H1 (cell line): Measurements from ENCODE around the gene PAIP2. TPM values are rescaled to one million over a fixed set of nuclear protein-coding genes. Genes with fewer than 3 reads are reported as not detected.

Experiments
- BACH1 ChIP-seq: IDR thresholded peaks from 2 replicates; pipeline ENCODE4 v1.6.1; 2012; ENCODE audit warnings: low read length, improper control_type of control experiment
- CHD7 ChIP-seq: fragments of 300-600 bp; sonication (generic); IDR thresholded peaks from 2 replicates; pipeline ENCODE4 v1.7.1; 2012; ENCODE audit warnings: low read length, moderate library complexity, mild to moderate bottlenecking, inconsistent platforms; ENCODE audit not compliant: insufficient replicate concordance
- CTBP2 ChIP-seq: IDR thresholded peaks from 2 replicates; pipeline ENCODE4 v1.7.0; 2011; ENCODE audit warnings: borderline replicate concordance, mild to moderate bottlenecking, moderate library complexity, mixed read lengths, low read length; ENCODE audit not compliant: insufficient read depth, insufficient read length
- FOSL1 ChIP-seq: IDR thresholded peaks from 2 replicates; pipeline ENCODE4 v1.6.1; 2011; ENCODE audit warnings: mild to moderate bottlenecking, low read depth, low read length, moderate library complexity; ENCODE audit not compliant: insufficient read depth
- GTF2F1 ChIP-seq: IDR thresholded peaks from 2 replicates; pipeline ENCODE4 v1.6.1; 2012; ENCODE audit warnings: low read depth, low read length, improper control_type of control experiment, borderline replicate concordance
- POLR2A ChIP-seq, 2 experiments: IDR thresholded peaks; 1 replicate in 1 of 2; 2 replicates in 1 of 2; pipeline ENCODE4 v1.6.1; 2011; ENCODE audit warnings: low read depth in 2 of 2, low read length in 2 of 2, mild to moderate bottlenecking in 2 of 2; ENCODE audit errors: control extremely low read depth in 1 of 2
- RNF2 ChIP-seq: fragments of 200-900, 300-1000 bp; sonication (generic); IDR thresholded peaks from 2 replicates; pipeline ENCODE4 v1.7.1; 2016; ENCODE audit warnings: borderline replicate concordance, low read depth, mild to moderate bottlenecking, antibody characterized with exemption, low read length; ENCODE audit not compliant: poor library complexity, severe bottlenecking; ENCODE audit errors: missing control alignments
- TAF1 ChIP-seq: IDR thresholded peaks from 2 replicates; pipeline ENCODE4 v1.6.1; 2011; ENCODE audit warnings: mild to moderate bottlenecking, low read depth, low read length
- USF2 ChIP-seq: IDR thresholded peaks from 2 replicates; pipeline ENCODE4 v1.6.1; 2011; ENCODE audit warnings: low read length, improper control_type of control experiment
- polyA plus RNA-seq, 7 experiments: library from polyadenylated mRNA; depleted of rRNA in 3 of 7; stranded (reverse) in 5 of 7; unstranded in 2 of 7; fragments of >200 nt in 5 of 7; fragments of 200-250 nt in 2 of 7; gene quantifications; 1 replicate in 5 of 7; 2 replicates in 1 of 7; 4 replicates in 1 of 7; pipeline versions ENCODE4 v1.2.1 to v1.2.3, GENCODE V29; 2011 to 2013; ENCODE audit warnings: missing spikeins in 2 of 7, mixed read lengths in 2 of 7
- total RNA-seq: library from RNA; stranded (reverse); fragmentation: NEBNext Ultra II Directional; extraction: Animal tissue kit (Norgen Biotek cat#: 25700); gene quantifications from 2 replicates; pipeline ENCODE4 v1.2.1, GENCODE V29; 2021

The PAIP2 gene
- total and polyA plus RNA-seq, 2 of the 8 experiments (the other 6 are each of a cell fraction or from before 2014, with no cell fraction given), result 87.6 to 162 TPM

GRCh38 chr5:139403787-139404483 is 62.3 kb downstream of the PAIP2 start, which contains the start of gene SPATA24 (continued):
- TF ChIP-seq CHD7, result no peak
- peak; percentile 80 for TF ChIP-seq TAF1
- no peak for TF ChIP-seq CTBP2
- peak in 1 of 2 experiments; percentile 74; a peak in 2 of 3 replicates for TF ChIP-seq POLR2A (IDR thresholded peaks at IDR 0.05; ENCODE audit: control extremely low read depth in 1 of 2, low read depth in 2 of 2, low read length in 2 of 2)
- no peak for TF ChIP-seq GTF2F1
- TF ChIP-seq BACH1, result no peak
- no peak for TF ChIP-seq RNF2
- no peak for TF ChIP-seq FOSL1
- TF ChIP-seq USF2, result no peak
